GM18868 (cell line): Measurements from ENCODE around the gene ADH4.
"Not testable (repeated sequence)": the region's sequence is repeated elsewhere in the genome, so short reads cannot be mapped to it uniquely, and the experiment has no call there.

Source experiments
- ATAC-seq: cut with Tn5 transposase; IDR thresholded peaks from one replicate; pipeline ENCODE4 v1.9.1; 2021; ENCODE audit warnings: mild to moderate bottlenecking, moderate library complexity; ENCODE audit not compliant: unreplicated experiment

ADH4 gene

DNA sequence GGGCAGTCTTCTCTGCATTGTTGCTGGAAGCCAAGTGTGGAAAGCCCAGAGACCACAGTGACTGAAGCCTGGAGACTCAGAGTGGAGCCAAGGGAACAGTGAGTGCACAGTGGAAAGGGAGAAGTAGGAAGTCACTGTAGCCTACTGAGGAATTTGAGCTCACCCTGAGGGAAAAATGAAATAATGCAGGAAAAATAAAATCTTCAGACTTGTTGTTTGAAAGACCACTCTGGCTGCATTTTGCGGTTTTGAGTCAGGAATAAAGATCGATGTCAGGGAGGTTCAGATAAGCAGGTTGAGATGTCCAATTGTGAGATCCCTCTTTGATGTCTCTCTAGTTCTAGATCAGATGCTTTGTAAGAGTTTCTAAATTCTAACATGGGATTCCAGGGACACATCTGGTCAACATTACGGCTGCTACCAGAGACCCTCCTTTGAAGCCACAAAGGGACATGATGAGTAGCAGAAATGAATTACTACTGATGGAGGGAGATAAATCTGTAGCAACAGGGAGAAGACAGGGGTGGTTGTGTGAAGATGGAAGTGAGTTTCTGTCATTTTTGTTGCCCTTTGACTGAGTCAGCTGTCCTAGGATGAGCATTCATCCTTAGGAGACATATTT, 8.4 kb downstream of the ADH4 start:
- ATAC-seq, result no peak

DNA sequence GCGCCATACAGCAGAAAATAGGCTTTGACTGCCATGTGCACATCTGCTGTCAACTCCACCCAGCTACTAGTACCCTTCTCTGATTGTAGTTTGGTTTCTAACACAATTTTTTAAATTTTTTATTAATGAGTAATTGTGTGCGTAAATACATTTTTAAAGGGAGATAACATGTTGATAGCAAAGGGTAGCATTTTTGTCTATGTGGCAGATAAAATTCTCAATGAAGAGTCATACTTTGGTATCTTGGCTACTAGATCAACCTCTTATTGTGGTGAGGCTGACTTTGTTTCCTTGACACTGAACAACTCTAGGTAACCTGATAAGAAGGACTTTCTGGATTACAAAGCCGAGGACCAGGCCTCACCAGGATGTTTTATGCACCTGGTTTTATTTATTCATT, 9.5 kb downstream of the ADH4 start:
- no peak for ATAC-seq

GRCh38 chr4:99131378-99131777, 12.7 kb downstream of the ADH4 start:
- ATAC-seq, result no peak

DNA sequence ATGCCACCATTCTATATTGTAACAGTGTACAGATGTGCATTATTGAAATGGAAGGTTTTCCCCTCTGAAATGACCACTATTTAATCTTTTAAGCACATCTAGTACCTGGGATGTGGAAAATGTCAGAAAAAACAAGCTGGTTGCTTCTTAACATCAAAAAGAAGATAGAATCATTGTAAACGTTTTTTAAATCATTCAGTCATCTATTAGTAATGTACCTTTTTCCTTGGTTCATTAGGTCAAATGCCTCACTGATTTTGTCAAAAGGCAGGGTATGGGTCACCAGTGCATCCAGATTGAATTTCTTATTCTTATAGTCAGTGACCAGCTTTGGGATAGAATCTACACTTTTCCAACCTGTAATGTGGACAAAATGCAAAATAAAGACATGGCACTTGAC, 17.7 kb downstream of the ADH4 start:
- ATAC-seq, result no peak

DNA sequence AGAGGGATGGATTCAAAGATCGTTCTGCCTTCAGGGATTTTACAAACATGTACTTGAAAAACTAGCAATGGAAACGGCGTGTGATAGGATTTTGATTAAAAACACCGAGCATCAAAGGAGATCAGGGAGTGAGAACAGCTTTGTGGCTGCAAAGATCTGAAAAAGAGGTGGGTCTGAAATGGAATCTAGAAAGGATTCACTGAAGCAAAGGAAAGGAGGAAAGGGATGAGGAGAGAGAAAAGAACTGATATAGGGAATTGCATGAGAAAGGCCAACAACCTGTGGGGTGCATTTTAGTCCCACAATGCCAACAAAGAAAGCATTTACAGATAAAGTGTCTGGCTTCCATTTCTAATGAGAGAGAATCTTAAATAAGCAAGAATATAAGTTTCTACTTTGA, 23.1 kb downstream of the ADH4 start:
- ATAC-seq, result no peak

GRCh38 chr4:99120501-99120900, 23.6 kb downstream of the ADH4 start:
- no peak for ATAC-seq

DNA sequence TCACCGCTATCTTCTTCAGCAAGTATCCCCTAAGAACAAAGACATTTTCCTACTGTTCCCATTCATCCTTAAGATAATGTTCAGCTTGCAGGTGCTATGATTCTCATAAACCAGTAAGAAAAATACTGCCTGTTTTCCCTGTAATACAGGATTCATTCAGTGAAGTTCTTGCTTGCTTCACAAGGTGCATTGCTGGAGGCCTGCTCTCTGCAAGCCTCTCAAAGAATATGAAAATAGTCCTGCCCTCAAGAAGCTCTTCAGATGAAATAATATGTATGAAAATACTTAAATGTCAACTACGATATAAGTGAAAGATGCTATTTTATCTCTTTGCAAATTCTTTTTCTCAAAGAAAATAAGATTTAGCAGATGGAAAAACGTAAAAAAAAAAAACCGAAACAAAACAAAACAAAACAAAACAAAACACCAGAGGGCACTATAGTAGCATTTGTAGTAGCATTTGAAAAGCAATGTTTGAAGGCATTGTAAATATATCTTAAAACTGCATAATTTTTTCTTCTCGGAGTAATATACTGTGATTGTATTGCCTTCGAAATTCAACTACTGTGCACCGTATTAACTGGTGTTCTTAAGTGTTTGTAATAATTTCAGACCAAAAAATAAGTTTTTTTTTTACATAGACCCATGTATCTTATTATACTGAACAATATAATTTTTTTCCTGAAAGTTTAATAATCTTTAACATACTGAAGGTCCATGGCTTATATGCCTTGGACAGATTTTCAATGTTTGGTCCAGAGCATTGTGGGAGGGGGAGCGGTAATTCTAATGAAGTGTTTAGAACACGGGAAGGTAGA, 26.0 kb downstream of the ADH4 start:
- no peak for ATAC-seq

DNA sequence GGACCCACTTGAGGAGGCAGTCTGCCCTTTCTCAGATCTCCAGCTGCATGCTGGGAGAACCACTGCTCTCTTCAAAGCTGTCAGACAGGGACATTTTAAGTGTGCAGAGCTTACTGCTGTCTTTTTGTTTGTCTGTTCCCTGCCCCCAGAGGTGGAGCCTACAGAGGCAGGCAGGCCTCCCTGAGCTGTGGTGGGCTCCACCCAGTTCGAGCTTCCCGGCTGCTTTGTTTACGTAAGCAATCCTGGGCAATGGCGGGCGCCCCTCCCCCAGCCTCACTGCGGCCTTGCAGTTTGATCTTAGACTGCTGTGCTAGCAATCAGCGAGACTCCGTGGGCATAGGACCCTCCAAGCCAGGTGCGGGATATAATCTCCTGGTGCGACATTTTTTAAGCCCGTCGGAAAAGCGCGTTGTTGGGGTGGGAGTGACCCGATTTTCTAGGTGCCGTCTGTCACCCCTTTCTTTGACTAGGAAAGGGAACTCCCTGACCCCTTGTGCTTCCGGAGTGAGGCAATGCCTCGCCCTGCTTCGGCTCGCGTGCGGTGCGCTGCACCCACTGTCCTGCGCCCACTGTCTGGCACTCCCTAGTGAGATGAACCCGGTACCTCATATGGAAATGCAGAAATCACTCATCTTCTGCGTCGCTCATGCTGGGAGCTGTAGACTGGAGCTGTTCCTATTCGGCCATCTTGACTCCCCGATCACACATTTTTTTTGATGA, 26.8 kb downstream of the ADH4 start:
- ATAC-seq, result not testable (repeated sequence)

GRCh38 chr4:99109286-99109685, 34.8 kb downstream of the ADH4 start:
- not testable (repeated sequence) for ATAC-seq

- no peak for ATAC-seq
These were observed 39.9 kb downstream of the ADH4 start for GRCh38 chr4:99104153-99104552.

DNA sequence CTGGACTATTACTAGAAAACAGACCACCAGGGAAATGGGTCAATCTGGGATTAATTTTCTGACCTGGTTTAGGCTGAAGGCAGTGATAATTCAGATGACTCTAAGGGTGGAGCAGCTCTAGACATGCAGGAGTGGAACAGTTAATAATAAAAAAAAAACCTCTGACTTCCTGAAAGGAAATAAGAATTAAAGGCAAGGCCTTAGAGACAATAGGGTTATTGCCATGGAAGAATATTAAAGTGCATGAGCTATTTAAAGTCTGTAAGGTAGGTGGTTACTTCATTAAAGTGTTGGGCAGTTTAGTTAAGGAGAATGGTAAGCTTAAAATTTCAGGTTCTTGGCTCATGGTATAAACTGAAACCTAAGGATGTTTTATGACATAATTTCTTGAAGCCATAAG, 40.9 kb downstream of the ADH4 start:
- ATAC-seq, result no peak

- no peak for ATAC-seq
These were observed 41.5 kb downstream of the ADH4 start for GRCh38 chr4:99102634-99103033.

- no peak for ATAC-seq
These were observed 43.2 kb downstream of the ADH4 start for GRCh38 chr4:99100876-99101275.

GRCh38 chr4:99099814-99100213, 44.3 kb downstream of the ADH4 start:
- ATAC-seq, result not testable (repeated sequence)

GRCh38 chr4:99099311-99099710, 44.8 kb downstream of the ADH4 start:
- no peak for ATAC-seq

GRCh38 chr4:99091841-99092240, 52.3 kb downstream of the ADH4 start:
- ATAC-seq, result not testable (repeated sequence)

- ATAC-seq, result peak; percentile 17
These were observed 52.9 kb downstream of the ADH4 start for GRCh38 chr4:99091216-99091575.

GRCh38 chr4:99090481-99091215, 53.4 kb downstream of the ADH4 start:
- no peak for ATAC-seq

- peak; percentile 90 for ATAC-seq
These were observed 55.4 kb downstream of the ADH4 start, which contains the start of gene ADH5 for GRCh38 chr4:99088481-99089365. TSS of gene ADH5 (minus strand) at chr4:99088788. CDS start at chr4:99088700, 88 bp downstream.

GRCh38 chr4:99088023-99088449, 56.1 kb downstream of the ADH4 start:
- peak; percentile 27 for ATAC-seq
